ENCODE data around the gene CFAP65. TPM values are rescaled to one million over a fixed set of nuclear protein-coding genes. Genes with fewer than 3 reads are reported as not detected.

Gene CFAP65
- total RNA-seq, 2 donors from 2014 or later = 0.05 to 1.6 TPM

- intact Hi-C loops (cut with DNase I) = no loop called here
- Histone ChIP-seq H3K27ac (no peak overlapping the region), H3K9me3 (no peaks in the 10 kb centered on the region), H3K27me3 (no peaks in the 10 kb centered on the region), H3K4me1 (no peaks in the 10 kb centered on the region), H3K9ac (ENCODE audit: low read depth in 2 of 2, low read length in 2 of 2) (no peak overlapping the region), H3K36me3 (no peaks in the 10 kb centered on the region), H3K4me3 (no peak overlapping the region)
- no peak for DNase-seq
- no peak for TF ChIP-seq CTCF (IDR thresholded peaks at IDR 0.05)
Observed at GRCh38 chr2:219018286-219018685, 23.0 kb downstream of the CFAP65 start.

- no peak for DNase-seq
- no peaks in the 10 kb centered on the region for H3K4me1 ChIP-seq
- H3K36me3 ChIP-seq = no peaks in the 10 kb centered on the region
- no peak for TF ChIP-seq CTCF (IDR thresholded peaks at IDR 0.05)
- H3K9me3 ChIP-seq = no peaks in the 10 kb centered on the region
- H3K27ac ChIP-seq = no peak overlapping the region
- H3K27me3 ChIP-seq = no peaks in the 10 kb centered on the region
- no peak overlapping the region for H3K9ac ChIP-seq (ENCODE audit: low read depth in 2 of 2, low read length in 2 of 2)
- intact Hi-C loops (cut with DNase I) = no loop called here
- H3K4me3 ChIP-seq = no peak overlapping the region
Observed at GRCh38 chr2:219017201-219017931, 23.9 kb downstream of the CFAP65 start.

- Histone ChIP-seq H3K27me3 (no peaks in the 10 kb centered on the region), H3K27ac (no peak overlapping the region), H3K4me1 (no peaks in the 10 kb centered on the region), H3K9me3 (no peaks in the 10 kb centered on the region), H3K4me3 (no peak overlapping the region), H3K36me3 (no peaks in the 10 kb centered on the region), H3K9ac (ENCODE audit: low read depth in 2 of 2, low read length in 2 of 2) (no peak overlapping the region)
- intact Hi-C loops (cut with DNase I) = no loop called here
- DNase-seq = no peak
- TF ChIP-seq CTCF (IDR thresholded peaks at IDR 0.05) = no peak
Observed at GRCh38 chr2:219016721-219017120, 24.6 kb downstream of the CFAP65 start.

- no peaks in the 10 kb centered on the region for H3K4me1 ChIP-seq
- intact Hi-C loops (cut with DNase I) = no loop called here
- no peak overlapping the region for H3K27ac ChIP-seq
Observed at GRCh38 chr2:219010873-219011272, 30.4 kb downstream of the CFAP65 start.

GRCh38 chr2:219010162-219010756, 31.1 kb downstream of the CFAP65 start:
- DNase-seq = no peak
- Histone ChIP-seq H3K9me3 (no peaks in the 10 kb centered on the region), H3K27me3 (no peaks in the 10 kb centered on the region), H3K36me3 (no peaks in the 10 kb centered on the region), H3K4me1 (no peaks in the 10 kb centered on the region), H3K4me3 (no peak overlapping the region), H3K27ac (no peak overlapping the region), H3K9ac (ENCODE audit: low read depth in 2 of 2, low read length in 2 of 2) (no peak overlapping the region)
- TF ChIP-seq CTCF (IDR thresholded peaks at IDR 0.05) = peak; percentile 28
- intact Hi-C loops (cut with DNase I) = no loop called here

More at GRCh38 chr2:219010873-219011272, 30.4 kb downstream of the CFAP65 start:
- no peaks in the 10 kb centered on the region for H3K9me3 ChIP-seq
- no peak overlapping the region for H3K9ac ChIP-seq (ENCODE audit: low read depth in 2 of 2, low read length in 2 of 2)
- no peaks in the 10 kb centered on the region for H3K27me3 ChIP-seq
- no peaks in the 10 kb centered on the region for H3K36me3 ChIP-seq
- no peak for DNase-seq
- no peak for TF ChIP-seq CTCF (IDR thresholded peaks at IDR 0.05)
- H3K4me3 ChIP-seq = no peak overlapping the region
